ENCODE results near the gene RICTOR.

The RICTOR gene

GRCh38 chr5:39024884-39025283, 49.3 kb downstream of the RICTOR start:
- TF ChIP-seq CTCF (IDR thresholded peaks at IDR 0.05; ENCODE audit: borderline replicate concordance, control extremely low read depth, extremely low read depth, insufficient read depth, missing control alignments) = no peak
- in situ Hi-C loops (cut with MboI; ENCODE audit: low sequenced_read_pairs, unreplicated experiment) = no loop called here
- no peak for DNase-seq (ENCODE audit: low spot score)

- no peak for TF ChIP-seq CTCF (IDR thresholded peaks at IDR 0.05; ENCODE audit: borderline replicate concordance, control extremely low read depth, extremely low read depth, insufficient read depth, missing control alignments)
- in situ Hi-C loops (cut with MboI; ENCODE audit: low sequenced_read_pairs, unreplicated experiment) = no loop called here
- DNase-seq (ENCODE audit: low spot score) = no peak
Observed at GRCh38 chr5:39024005-39024404, 50.2 kb downstream of the RICTOR start.

GRCh38 chr5:39023121-39023520, 51.1 kb downstream of the RICTOR start:
- no peak for DNase-seq (ENCODE audit: low spot score)
- no peak for TF ChIP-seq CTCF (IDR thresholded peaks at IDR 0.05; ENCODE audit: borderline replicate concordance, control extremely low read depth, extremely low read depth, insufficient read depth, missing control alignments)
- in situ Hi-C loops (cut with MboI; ENCODE audit: low sequenced_read_pairs, unreplicated experiment) = no loop called here

GRCh38 chr5:39022151-39022550, 52.0 kb downstream of the RICTOR start:
- no peak for TF ChIP-seq CTCF (IDR thresholded peaks at IDR 0.05; ENCODE audit: borderline replicate concordance, control extremely low read depth, extremely low read depth, insufficient read depth, missing control alignments)
- in situ Hi-C loops (cut with MboI; ENCODE audit: low sequenced_read_pairs, unreplicated experiment) = no loop called here
- no peak for DNase-seq (ENCODE audit: low spot score)

- TF ChIP-seq CTCF (IDR thresholded peaks at IDR 0.05; ENCODE audit: borderline replicate concordance, control extremely low read depth, extremely low read depth, insufficient read depth, missing control alignments) = no peak
- in situ Hi-C loops (cut with MboI; ENCODE audit: low sequenced_read_pairs, unreplicated experiment) = no loop called here
- DNase-seq (ENCODE audit: low spot score) = no peak
Observed at GRCh38 chr5:39021413-39021812, 52.8 kb downstream of the RICTOR start.

- no peak for DNase-seq (ENCODE audit: low spot score)
- in situ Hi-C loops (cut with MboI; ENCODE audit: low sequenced_read_pairs, unreplicated experiment) = no loop called here
- TF ChIP-seq CTCF (IDR thresholded peaks at IDR 0.05; ENCODE audit: borderline replicate concordance, control extremely low read depth, extremely low read depth, insufficient read depth, missing control alignments) = no peak
Observed at GRCh38 chr5:39020458-39020857, 53.7 kb downstream of the RICTOR start.

- no peak for DNase-seq (ENCODE audit: low spot score)
- in situ Hi-C loops (cut with MboI; ENCODE audit: low sequenced_read_pairs, unreplicated experiment) = no loop called here
- TF ChIP-seq CTCF (IDR thresholded peaks at IDR 0.05; ENCODE audit: borderline replicate concordance, control extremely low read depth, extremely low read depth, insufficient read depth, missing control alignments) = no peak
Observed at GRCh38 chr5:39019254-39019653, 54.9 kb downstream of the RICTOR start.

Data from GM13976 (cell line).